GM19468 (cell line): ENCODE results near the gene PTCD2.

Source experiments
- ATAC-seq: cut with Tn5 transposase; IDR thresholded peaks from one replicate; pipeline ENCODE4 v1.9.1; 2021; ENCODE audit warnings: mild to moderate bottlenecking, moderate library complexity, moderate number of reproducible peaks; ENCODE audit not compliant: unreplicated experiment; ENCODE audit errors: extremely low read depth

The PTCD2 gene

GRCh38 chr5:72337159-72337558, 17.0 kb downstream of the PTCD2 start:
- no peak for ATAC-seq

GRCh38 chr5:72338689-72339209, 18.6 kb downstream of the PTCD2 start:
- ATAC-seq = no peak

- ATAC-seq = no peak
Observed at GRCh38 chr5:72346398-72346797, 26.2 kb downstream of the PTCD2 start.

- ATAC-seq = no peak
Observed at GRCh38 chr5:72347801-72348308, 27.7 kb downstream of the PTCD2 start.

GRCh38 chr5:72351376-72351775, 31.2 kb downstream of the PTCD2 start:
- no peak for ATAC-seq

GRCh38 chr5:72352616-72353015, 32.4 kb downstream of the PTCD2 start:
- no peak for ATAC-seq

GRCh38 chr5:72353046-72353445, 32.9 kb downstream of the PTCD2 start:
- ATAC-seq = no peak

GRCh38 chr5:72355706-72356299, 35.6 kb downstream of the PTCD2 start:
- ATAC-seq = no peak

- ATAC-seq = no peak
Observed at GRCh38 chr5:72356361-72356760, 36.2 kb downstream of the PTCD2 start.

GRCh38 chr5:72358925-72359324, 38.8 kb downstream of the PTCD2 start:
- no peak for ATAC-seq

GRCh38 chr5:72359886-72360285, 39.7 kb downstream of the PTCD2 start:
- ATAC-seq = no peak

GRCh38 chr5:72363166-72363802, 43.1 kb downstream of the PTCD2 start:
- ATAC-seq = no peak

GRCh38 chr5:72364171-72364570, 44.0 kb downstream of the PTCD2 start:
- ATAC-seq = no peak

- no peak for ATAC-seq
Observed at GRCh38 chr5:72364951-72365350, 44.8 kb downstream of the PTCD2 start.

- ATAC-seq = peak; percentile 63
Observed at GRCh38 chr5:72366324-72366976, 46.3 kb downstream of the PTCD2 start.

- no peak for ATAC-seq
Observed at GRCh38 chr5:72368271-72368670, 48.1 kb downstream of the PTCD2 start.

GRCh38 chr5:72369301-72369700, 49.1 kb downstream of the PTCD2 start:
- ATAC-seq = no peak

- no peak for ATAC-seq
Observed at GRCh38 chr5:72369711-72370110, 49.5 kb downstream of the PTCD2 start.

GRCh38 chr5:72372331-72372730, 52.2 kb downstream of the PTCD2 start:
- ATAC-seq = no peak

- no peak for ATAC-seq
Observed at GRCh38 chr5:72372923-72373322, 52.8 kb downstream of the PTCD2 start.

- ATAC-seq = no peak
Observed at GRCh38 chr5:72374844-72375243, 54.7 kb downstream of the PTCD2 start.
